Measurements from ENCODE around the gene MAPK8IP1.

Gene MAPK8IP1

DNA sequence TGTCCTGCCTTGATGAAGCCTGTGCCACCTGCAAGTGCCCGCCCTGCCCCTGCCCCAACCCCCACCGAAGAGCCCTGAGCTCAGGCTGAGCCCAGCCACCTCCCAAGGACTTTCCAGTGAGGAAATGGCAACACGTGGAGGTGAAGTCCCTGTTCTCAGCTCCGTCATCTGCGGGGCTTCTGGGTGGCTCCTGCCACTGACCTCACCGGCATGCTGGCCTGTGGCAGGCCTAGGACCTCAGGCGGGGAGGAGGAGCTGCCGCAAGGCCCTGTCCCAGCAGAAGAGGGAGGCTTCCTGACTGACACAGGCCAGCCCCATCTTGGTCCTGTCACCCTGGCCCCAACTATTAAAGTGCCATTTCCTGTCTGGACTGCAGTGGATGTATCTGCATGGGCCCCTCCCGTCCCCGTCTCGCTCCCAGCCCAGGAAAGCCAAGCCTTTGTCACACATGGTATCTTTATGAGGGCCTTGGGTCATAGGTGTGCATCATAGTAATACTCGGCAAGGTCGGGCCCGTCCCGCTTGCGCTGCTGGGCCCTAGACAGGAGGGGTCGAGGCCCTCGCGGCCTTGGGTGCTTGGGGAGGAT is 20.7 kb downstream of the MAPK8IP1 start:
- H3K4me1 Mint-ChIP-seq: peaks cover 7% of the 10 kb centered on the region
- no peak overlapping the region for H3K4me3 Mint-ChIP-seq
- DNase-seq (no peak), ATAC-seq (no peak)
- no peaks in the 10 kb centered on the region for H3K27me3 Mint-ChIP-seq
- H3K27ac Mint-ChIP-seq: no peak overlapping the region
- H3K9me3 Mint-ChIP-seq: no peaks in the 10 kb centered on the region
- H3K36me3 Mint-ChIP-seq (ENCODE audit: low read depth): peaks cover 1% of the 10 kb centered on the region

DNA sequence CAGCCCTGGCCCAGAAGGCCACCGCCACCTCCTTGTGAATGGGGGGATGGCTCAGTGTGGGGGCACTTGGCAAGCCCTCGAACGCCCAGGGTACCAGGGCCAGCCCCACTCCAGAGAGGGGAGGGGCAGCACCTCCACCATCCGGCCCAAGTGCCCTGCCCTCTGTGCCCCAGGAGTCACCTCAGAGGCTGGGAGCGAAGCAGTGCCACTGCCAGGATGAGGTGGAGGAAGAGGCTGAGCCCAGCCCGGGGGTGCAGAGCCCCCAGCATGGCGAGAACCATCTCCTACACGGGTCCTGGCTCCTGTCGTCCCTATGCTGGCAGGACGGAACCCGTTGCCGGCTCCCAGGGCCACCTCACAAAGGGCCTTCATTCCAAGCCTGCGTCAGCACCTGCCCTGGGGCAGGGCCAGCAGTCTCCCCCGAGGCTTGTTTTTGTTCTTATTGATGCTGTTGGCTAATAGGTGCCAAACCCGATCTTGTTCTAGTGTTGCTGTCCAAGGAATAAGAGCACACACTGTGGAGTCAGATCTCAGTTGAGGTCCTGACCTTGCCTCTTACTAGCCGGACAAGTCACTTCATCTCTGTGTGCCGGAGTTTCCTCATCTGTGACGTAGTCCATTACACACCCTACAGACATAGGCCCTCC is 21.6 kb downstream of the MAPK8IP1 start, which contains the start of gene FREY1:
TSS of gene FREY1 (minus strand) at position 307 of the 647 bp plus-strand sequence. CDS start at position 281, 26 bp downstream.
- no peak for DNase-seq
- peaks cover 7% of the 10 kb centered on the region for H3K4me1 Mint-ChIP-seq
- no peak within 1 kb of the TSS for H3K4me3 Mint-ChIP-seq
- no peaks in the 10 kb centered on the region for H3K27me3 Mint-ChIP-seq
- H3K27ac Mint-ChIP-seq: no peak within 1 kb of the TSS
- ATAC-seq: no peak
- H3K36me3 Mint-ChIP-seq (ENCODE audit: low read depth): peaks cover 5% of the 10 kb centered on the region
- no peaks in the 10 kb centered on the region for H3K9me3 Mint-ChIP-seq

DNA sequence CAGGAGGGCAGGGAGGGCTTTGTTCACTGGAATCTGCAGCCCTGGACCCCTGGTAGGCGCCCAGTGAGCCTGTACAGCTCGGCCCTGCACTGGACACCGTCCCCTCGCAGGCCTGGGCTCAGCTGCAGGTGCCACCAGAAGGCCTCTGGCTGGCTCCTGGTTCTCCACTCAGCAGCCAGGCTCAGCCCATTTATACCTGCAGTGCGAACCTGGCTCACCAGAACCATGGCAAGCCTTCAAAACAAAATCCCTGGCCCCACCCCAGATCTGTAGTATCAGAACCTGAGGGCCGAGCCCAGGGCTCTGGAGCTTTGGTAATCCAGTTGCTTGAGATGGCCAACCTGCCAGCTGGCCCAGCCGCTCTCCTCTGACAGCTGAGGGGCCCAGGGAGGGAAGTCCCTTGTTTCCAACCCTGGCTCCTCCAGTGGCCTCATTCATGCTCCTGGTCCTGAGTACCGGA is 22.5 kb downstream of the MAPK8IP1 start:
- DNase-seq (no peak), ATAC-seq (no peak)
- H3K4me1 Mint-ChIP-seq: peaks cover 7% of the 10 kb centered on the region
- H3K4me3 Mint-ChIP-seq: no peak overlapping the region
- no peak overlapping the region for H3K27ac Mint-ChIP-seq
- no peaks in the 10 kb centered on the region for H3K27me3 Mint-ChIP-seq
- H3K36me3 Mint-ChIP-seq (ENCODE audit: low read depth): peaks cover 5% of the 10 kb centered on the region
- no peaks in the 10 kb centered on the region for H3K9me3 Mint-ChIP-seq

GRCh38 chr11:45909594-45910475 is 24.4 kb downstream of the MAPK8IP1 start:
- ATAC-seq (no peak), DNase-seq (no peak)
- peaks cover 9% of the 10 kb centered on the region for H3K4me1 Mint-ChIP-seq
- H3K27ac Mint-ChIP-seq: no peak overlapping the region
- H3K4me3 Mint-ChIP-seq: no peak overlapping the region
- peaks cover 7% of the 10 kb centered on the region for H3K36me3 Mint-ChIP-seq (ENCODE audit: low read depth)
- no peaks in the 10 kb centered on the region for H3K9me3 Mint-ChIP-seq
- no peaks in the 10 kb centered on the region for H3K27me3 Mint-ChIP-seq

- no peak overlapping the region for H3K4me3 Mint-ChIP-seq
- H3K36me3 Mint-ChIP-seq (ENCODE audit: low read depth): peaks cover 7% of the 10 kb centered on the region
- no peak for DNase-seq
- no peak overlapping the region for H3K27ac Mint-ChIP-seq
- no peaks in the 10 kb centered on the region for H3K9me3 Mint-ChIP-seq
- no peak for ATAC-seq
- H3K4me1 Mint-ChIP-seq: peaks cover 8% of the 10 kb centered on the region
- no peaks in the 10 kb centered on the region for H3K27me3 Mint-ChIP-seq
Measured at GRCh38 chr11:45910623-45911022, 25.2 kb downstream of the MAPK8IP1 start.

DNA sequence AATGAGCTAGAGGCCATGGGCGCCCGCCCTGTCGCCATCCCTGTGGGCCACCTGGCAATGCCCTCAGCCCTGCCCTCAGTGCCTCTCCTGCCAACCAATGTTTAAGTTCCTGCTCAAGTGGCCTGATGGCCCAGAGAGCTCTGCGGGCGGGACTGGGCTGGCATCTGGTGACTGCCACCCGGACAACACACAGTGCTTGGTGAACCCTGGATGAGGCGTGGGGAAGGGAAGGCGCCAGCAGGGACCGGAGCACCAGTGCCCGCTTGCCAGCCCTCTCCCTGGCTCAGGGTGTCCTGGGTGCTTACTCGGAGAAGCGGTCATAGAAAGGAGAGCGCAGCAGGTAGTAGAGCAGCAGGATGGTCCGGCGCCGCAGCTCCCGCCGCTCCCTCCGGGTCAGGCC is 28.1 kb downstream of the MAPK8IP1 start:
- DNase-seq: no peak
- Mint-ChIP-seq H3K9me3 (no peaks in the 10 kb centered on the region), H3K27me3 (no peaks in the 10 kb centered on the region), H3K27ac (no peak overlapping the region), H3K4me1 (peaks cover 22% of the 10 kb centered on the region), H3K36me3 (ENCODE audit: low read depth) (peaks cover 12% of the 10 kb centered on the region), H3K4me3 (no peak overlapping the region)
- ATAC-seq: no peak

DNA sequence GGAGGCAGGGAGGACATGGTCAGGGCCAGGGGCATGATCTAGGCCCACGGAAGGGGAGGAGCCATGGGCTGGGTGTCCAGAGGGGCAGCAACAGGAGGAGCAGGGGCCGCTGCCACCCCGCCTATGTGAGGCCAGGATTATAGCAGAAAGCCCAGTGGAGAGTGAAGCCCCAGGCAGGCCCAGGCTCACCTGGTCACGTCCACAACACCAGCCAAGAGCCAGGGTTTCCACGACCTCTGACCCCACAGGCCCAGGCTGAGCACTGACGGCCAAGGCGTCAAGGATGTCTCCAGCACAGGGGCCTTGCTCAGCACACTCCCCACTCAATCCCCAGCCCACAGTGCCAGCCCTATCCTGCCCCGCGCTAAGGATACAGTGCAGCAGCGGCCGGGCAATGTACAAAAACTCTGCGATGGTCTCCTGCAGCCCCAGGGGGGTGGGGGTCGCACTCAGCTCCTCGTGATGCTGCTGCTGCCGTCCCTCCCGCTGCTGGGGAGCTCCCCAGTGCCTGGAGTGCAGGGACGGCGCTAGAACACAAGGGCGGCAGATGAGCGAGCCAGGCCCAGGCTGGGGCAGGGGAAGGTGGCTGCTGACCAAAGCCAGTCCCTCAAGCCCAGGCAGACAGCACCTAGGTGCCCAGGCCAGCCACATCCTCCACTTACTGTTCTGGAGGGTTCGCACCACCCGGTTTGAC is 28.6 kb downstream of the MAPK8IP1 start:
- H3K27ac Mint-ChIP-seq: no peak overlapping the region
- DNase-seq: no peak
- H3K27me3 Mint-ChIP-seq: no peaks in the 10 kb centered on the region
- peaks cover 12% of the 10 kb centered on the region for H3K36me3 Mint-ChIP-seq (ENCODE audit: low read depth)
- no peak overlapping the region for H3K4me3 Mint-ChIP-seq
- no peak for ATAC-seq
- H3K9me3 Mint-ChIP-seq: no peaks in the 10 kb centered on the region
- peaks cover 28% of the 10 kb centered on the region for H3K4me1 Mint-ChIP-seq

DNA sequence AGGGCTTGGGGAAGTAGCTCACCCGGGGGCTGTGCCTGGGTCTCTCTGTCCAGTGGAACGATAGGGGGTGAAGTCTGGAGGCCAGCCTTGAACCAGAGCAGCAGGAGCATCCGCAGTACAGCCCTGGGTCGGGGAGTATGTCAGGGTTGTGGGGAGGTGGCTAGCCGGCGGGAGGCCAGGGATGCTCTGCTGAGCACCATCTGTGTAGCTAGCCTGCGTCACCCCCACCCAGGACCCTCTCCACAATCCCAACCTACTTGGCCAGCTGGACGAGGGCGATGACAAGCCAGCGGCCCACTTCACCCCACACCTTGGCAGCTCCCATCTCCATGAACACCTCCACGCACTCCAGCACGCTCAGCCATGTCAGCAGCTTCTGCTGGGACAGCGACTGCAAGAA is 30.0 kb downstream of the MAPK8IP1 start:
- no peak for ATAC-seq
- no peak overlapping the region for H3K27ac Mint-ChIP-seq
- H3K27me3 Mint-ChIP-seq: no peaks in the 10 kb centered on the region
- no peak overlapping the region for H3K4me3 Mint-ChIP-seq
- H3K36me3 Mint-ChIP-seq (ENCODE audit: low read depth): peaks cover 12% of the 10 kb centered on the region
- peaks cover 31% of the 10 kb centered on the region for H3K4me1 Mint-ChIP-seq
- H3K9me3 Mint-ChIP-seq: no peaks in the 10 kb centered on the region
- no peak for DNase-seq

DNA sequence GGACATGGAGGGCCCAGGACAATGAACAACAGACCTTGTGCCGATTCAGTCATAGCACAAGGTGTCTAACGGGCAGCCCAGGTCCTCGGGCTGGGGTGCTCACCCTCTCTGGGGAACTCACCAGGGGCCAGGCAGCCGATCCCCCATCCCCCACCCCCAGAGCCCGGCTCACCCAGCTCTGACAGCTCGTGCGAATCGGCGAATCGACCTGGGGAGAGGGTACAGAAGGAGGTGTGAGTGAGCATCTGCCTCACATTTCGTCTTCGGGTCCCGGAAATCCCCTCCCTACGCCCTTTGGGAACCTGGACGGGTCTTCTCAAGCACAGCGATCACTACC is 31.8 kb downstream of the MAPK8IP1 start:
- DNase-seq: peak; percentile 26
- H3K4me3 Mint-ChIP-seq: peak overlapping the region; percentile 94
- H3K27me3 Mint-ChIP-seq: peaks cover 4% of the 10 kb centered on the region
- ATAC-seq: no peak
- H3K4me1 Mint-ChIP-seq: peaks cover 34% of the 10 kb centered on the region
- no peaks in the 10 kb centered on the region for H3K9me3 Mint-ChIP-seq
- H3K36me3 Mint-ChIP-seq (ENCODE audit: low read depth): peaks cover 7% of the 10 kb centered on the region
- H3K27ac Mint-ChIP-seq: peak overlapping the region; percentile 95

GRCh38 chr11:45917623-45918330 is 32.3 kb downstream of the MAPK8IP1 start, which contains the start of gene PEX16:
Gene PEX16 (minus strand): TSS chr11:45917877. CDS start chr11:45917811, 66 bp downstream.
- peaks cover 4% of the 10 kb centered on the region for H3K27me3 Mint-ChIP-seq
- peaks cover 34% of the 10 kb centered on the region for H3K4me1 Mint-ChIP-seq
- peaks cover 7% of the 10 kb centered on the region for H3K36me3 Mint-ChIP-seq (ENCODE audit: low read depth)
- H3K4me3 Mint-ChIP-seq: peak within 1 kb of the TSS; percentile 94
- no peaks in the 10 kb centered on the region for H3K9me3 Mint-ChIP-seq
- DNase-seq: peak; percentile 94
- ATAC-seq: peak; percentile 95
- peak within 1 kb of the TSS; percentile 95 for H3K27ac Mint-ChIP-seq

DNA sequence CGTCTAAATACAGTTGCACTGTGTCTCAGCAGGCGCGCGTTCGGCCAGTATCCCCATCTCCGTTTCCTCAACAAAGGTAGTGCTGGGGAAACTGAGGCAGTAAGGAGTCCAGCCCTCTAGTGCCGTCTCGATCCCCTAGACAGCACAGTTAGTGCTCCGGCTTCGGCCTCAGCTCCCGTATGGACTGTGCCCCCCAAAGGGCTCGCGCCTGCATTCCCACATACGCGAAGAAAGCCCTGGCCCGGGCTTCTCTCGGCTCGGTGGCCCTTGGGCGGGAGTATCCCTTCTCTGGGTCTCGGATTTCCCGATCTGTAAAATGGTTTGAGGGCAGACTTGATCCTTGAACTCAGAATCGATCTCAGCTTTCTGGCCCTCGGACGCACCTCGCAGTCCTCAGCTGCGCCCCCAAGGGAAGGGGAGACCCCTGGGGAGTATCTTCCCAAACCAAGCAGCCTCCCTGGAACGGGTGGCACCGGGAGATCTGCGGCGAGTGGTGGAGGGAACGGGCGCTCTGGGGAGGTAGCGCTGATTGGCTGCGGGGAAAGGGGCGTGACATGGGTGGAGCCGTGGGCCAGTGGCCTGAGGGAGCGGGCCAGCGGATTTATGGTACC is 33.0 kb downstream of the MAPK8IP1 start:
- Mint-ChIP-seq H3K27me3 (peaks cover 7% of the 10 kb centered on the region), H3K9me3 (no peaks in the 10 kb centered on the region), H3K27ac (peak overlapping the region; percentile 95), H3K36me3 (ENCODE audit: low read depth) (peaks cover 7% of the 10 kb centered on the region), H3K4me1 (peaks cover 37% of the 10 kb centered on the region), H3K4me3 (peak overlapping the region; percentile 94)
- DNase-seq (peak; percentile 83), ATAC-seq (peak; percentile 31)

DNA sequence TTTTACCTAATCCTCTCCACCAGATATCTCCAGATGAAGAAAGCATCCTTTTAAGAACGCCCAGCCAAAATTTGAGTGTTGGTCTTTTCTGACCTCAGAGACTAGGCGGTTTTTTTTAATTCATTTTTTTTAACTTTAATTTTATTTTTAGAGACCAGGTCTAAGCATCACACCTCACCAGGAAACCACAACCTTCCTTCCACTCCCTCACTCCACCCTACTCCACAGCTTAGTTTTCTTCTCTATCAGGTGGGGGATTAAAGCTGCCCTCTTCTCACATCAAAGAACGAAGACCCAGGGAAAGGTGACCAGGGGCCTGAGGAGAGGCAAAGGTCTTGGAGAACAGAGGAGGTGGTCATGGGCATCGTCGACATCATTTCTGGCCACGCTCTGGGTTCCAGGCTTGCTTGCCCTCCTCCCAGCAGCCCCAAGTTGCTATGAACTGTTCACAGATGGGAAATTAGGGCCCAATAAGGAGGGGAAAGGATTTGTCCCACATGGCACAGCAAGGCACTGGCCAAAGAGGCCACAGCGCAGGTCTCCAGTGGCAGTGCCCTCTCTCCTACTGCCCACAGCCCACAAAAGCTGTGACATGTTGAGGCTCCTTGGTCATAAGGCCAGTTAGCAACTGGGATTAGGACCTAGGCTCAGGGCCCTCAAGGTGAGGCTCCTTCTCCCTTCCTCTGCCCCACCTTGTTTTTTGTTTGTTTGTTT is 33.7 kb downstream of the MAPK8IP1 start:
- peaks cover 5% of the 10 kb centered on the region for H3K36me3 Mint-ChIP-seq (ENCODE audit: low read depth)
- H3K4me1 Mint-ChIP-seq: peaks cover 40% of the 10 kb centered on the region
- ATAC-seq (no peak), DNase-seq (no peak)
- peak overlapping the region; percentile 94 for H3K4me3 Mint-ChIP-seq
- H3K27ac Mint-ChIP-seq: no peak overlapping the region
- H3K9me3 Mint-ChIP-seq: no peaks in the 10 kb centered on the region
- peaks cover 10% of the 10 kb centered on the region for H3K27me3 Mint-ChIP-seq
